HFFc6 (cell line): ENCODE measurements around the gene LINGO3. TPM values are rescaled to one million over a fixed set of nuclear protein-coding genes. Genes with fewer than 3 reads are reported as not detected.

Source experiments
- DNase-seq: peaks from one replicate; pipeline ENCODE4 v3.0.0-alpha.2; 2018
- H3K27ac Mint-ChIP-seq: 2 replicates; pipeline ENCODE4 v1.8.0; 2020; ENCODE audit warnings: mild to moderate bottlenecking, mixed read lengths
- H3K27me3 Mint-ChIP-seq: 2 replicates; pipeline ENCODE4 v1.8.0; 2021; ENCODE audit warnings: mild to moderate bottlenecking, moderate library complexity, mixed read lengths; ENCODE audit not compliant: insufficient read depth
- H3K36me3 Mint-ChIP-seq: 2 replicates; pipeline ENCODE4 v1.8.0; 2021; ENCODE audit warnings: low read depth, mixed read lengths
- H3K4me1 Mint-ChIP-seq: 2 replicates; pipeline ENCODE4 v1.8.0; 2020; ENCODE audit warnings: low read depth, mixed read lengths
- H3K4me3 Mint-ChIP-seq: 2 replicates; pipeline ENCODE4 v1.8.0; 2020; ENCODE audit warnings: mild to moderate bottlenecking, moderate library complexity, mixed read lengths
- H3K9me3 Mint-ChIP-seq: 2 replicates; pipeline ENCODE4 v1.8.0; 2020; ENCODE audit warnings: mild to moderate bottlenecking, mixed read lengths
- CTCF ChIP-seq: fragments of 200-600 bp; sonication (generic); IDR thresholded peaks from 2 replicates; pipeline ENCODE4 v1.5.0; 2021; ENCODE audit warnings: antibody characterized with exemption, mild to moderate bottlenecking
- total RNA-seq, 6 experiments: library from RNA; stranded (reverse); fragmentation: NEBNext Ultra II Directional; extraction: Animal tissue kit (Norgen Biotek cat#: 25700); gene quantifications; 2 replicates in 1 of 6; 3 replicates in 5 of 6; pipeline ENCODE4 v1.2.3, GENCODE V29; 2021

LINGO3 gene
- total RNA-seq, 6 experiments from 2014 or later = not detected

- H3K9me3 Mint-ChIP-seq = no peaks in the 10 kb centered on the region
- no peak for DNase-seq
- TF ChIP-seq CTCF = no peak; the same call in 1 of the 2 replicates
- H3K4me1 Mint-ChIP-seq = peaks cover 14% of the 10 kb centered on the region
- no peak overlapping the region for H3K27ac Mint-ChIP-seq
- H3K36me3 Mint-ChIP-seq = no peaks in the 10 kb centered on the region
- no peak overlapping the region for H3K4me3 Mint-ChIP-seq
- peaks cover 21% of the 10 kb centered on the region for H3K27me3 Mint-ChIP-seq
Observed at GRCh38 chr19:2305452-2306280, 2.3 kb downstream of the LINGO3 start.

GRCh38 chr19:2303211-2303798, 4.6 kb downstream of the LINGO3 start:
- TF ChIP-seq CTCF = no peak

GRCh38 chr19:2302319-2303210, 5.4 kb downstream of the LINGO3 start:
- no peak overlapping the region for H3K27ac Mint-ChIP-seq
- no peaks in the 10 kb centered on the region for H3K9me3 Mint-ChIP-seq
- no peak for DNase-seq
- TF ChIP-seq CTCF = no peak
- H3K4me3 Mint-ChIP-seq = no peak overlapping the region
- no peaks in the 10 kb centered on the region for H3K4me1 Mint-ChIP-seq
- H3K36me3 Mint-ChIP-seq = no peaks in the 10 kb centered on the region
- peaks cover 19% of the 10 kb centered on the region for H3K27me3 Mint-ChIP-seq

More at GRCh38 chr19:2303211-2303798, 4.6 kb downstream of the LINGO3 start:
- Mint-ChIP-seq H3K27me3 (peaks cover 16% of the 10 kb centered on the region), H3K9me3 (no peaks in the 10 kb centered on the region), H3K27ac (no peak overlapping the region), H3K4me3 (no peak overlapping the region), H3K4me1 (no peaks in the 10 kb centered on the region), H3K36me3 (no peaks in the 10 kb centered on the region)
- DNase-seq = no peak

GRCh38 chr19:2300533-2300932, 7.4 kb downstream of the LINGO3 start:
- no peaks in the 10 kb centered on the region for H3K36me3 Mint-ChIP-seq
- H3K27ac Mint-ChIP-seq = no peak overlapping the region
- no peak overlapping the region for H3K4me3 Mint-ChIP-seq
- no peak for DNase-seq
- H3K4me1 Mint-ChIP-seq = no peaks in the 10 kb centered on the region
- TF ChIP-seq CTCF = no peak
- no peaks in the 10 kb centered on the region for H3K9me3 Mint-ChIP-seq
- H3K27me3 Mint-ChIP-seq = peaks cover 18% of the 10 kb centered on the region

- H3K9me3 Mint-ChIP-seq = no peaks in the 10 kb centered on the region
- H3K36me3 Mint-ChIP-seq = no peaks in the 10 kb centered on the region
- H3K27ac Mint-ChIP-seq = no peak overlapping the region
- H3K27me3 Mint-ChIP-seq = peaks cover 22% of the 10 kb centered on the region
- H3K4me1 Mint-ChIP-seq = peaks cover 15% of the 10 kb centered on the region
- no peak for TF ChIP-seq CTCF
- no peak for DNase-seq
- no peak overlapping the region for H3K4me3 Mint-ChIP-seq
Observed at GRCh38 chr19:2296141-2296540, 11.8 kb downstream of the LINGO3 start.
